ENCODE data around the gene SCUBE1.

The SCUBE1 gene

DNA sequence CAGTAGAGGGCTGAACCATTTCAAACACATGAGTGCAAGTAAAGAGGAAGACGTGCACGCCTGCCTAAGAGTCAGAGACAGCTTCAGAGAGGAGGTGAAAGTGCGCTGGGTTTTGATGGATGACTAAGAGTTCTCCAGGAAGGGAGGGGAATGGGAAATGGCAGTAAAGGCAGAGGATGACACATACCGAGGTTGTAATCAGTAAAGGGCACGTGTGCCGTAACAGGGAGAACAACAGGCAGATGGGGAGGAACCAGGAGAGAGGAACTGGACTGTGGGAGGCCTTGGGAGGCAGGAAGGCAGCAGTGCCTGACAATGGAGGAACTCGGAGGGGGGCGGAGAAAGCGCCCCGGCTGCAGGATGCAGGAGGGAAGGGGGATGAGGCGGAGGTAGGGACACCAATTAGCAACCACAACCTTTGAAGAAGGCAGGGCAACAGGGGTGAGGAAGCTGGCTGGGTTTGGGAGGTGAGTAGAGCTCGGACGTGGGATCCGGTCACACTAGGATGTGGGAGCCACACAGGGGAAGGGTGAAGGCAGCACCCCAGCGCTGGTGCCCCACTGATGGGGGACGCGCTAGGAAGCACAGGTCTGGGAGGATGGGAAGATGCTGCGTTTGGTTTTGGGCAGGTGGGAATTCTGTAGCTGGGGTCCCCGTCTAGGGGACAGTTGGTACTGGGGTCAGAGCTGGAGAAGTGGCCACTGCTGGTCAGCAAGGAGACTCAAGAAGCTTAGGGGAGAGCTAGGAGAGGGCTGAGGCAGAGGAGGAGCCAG is 67.4 kb downstream of the SCUBE1 start:
- no peak for DNase-seq

- DNase-seq, result no peak
Measured at GRCh38 chr22:43274595-43275240, 68.5 kb downstream of the SCUBE1 start.

DNA sequence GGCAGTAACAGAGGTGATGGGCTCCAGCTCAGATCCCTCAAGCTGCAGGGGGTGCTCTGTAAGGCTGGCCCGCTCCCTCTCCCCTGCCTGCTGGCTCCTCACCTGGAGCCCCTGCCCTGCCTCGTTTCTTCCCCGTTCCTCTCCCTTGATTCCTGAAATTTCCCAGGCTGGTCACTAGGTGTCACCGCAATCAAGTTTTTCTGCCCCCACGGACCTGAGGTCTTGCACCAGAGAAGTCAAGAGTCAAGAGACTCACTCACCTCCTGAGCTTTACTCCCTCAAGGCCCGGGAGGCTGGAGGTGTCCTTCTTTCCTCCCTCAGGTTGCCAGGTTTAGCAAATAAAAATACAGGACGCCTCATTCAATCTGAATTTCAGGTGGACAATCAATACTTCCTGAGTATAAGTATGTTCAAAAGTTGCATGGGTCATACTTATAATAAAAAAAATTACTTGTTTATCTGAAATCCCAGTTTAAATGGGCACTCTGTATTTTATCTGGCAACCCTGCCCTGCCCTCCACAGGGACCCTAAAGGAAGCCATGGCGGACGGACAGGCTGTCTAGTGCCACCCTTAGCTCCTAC is 69.2 kb downstream of the SCUBE1 start:
- no peak for DNase-seq

GRCh38 chr22:43272869-43273318 is 70.3 kb downstream of the SCUBE1 start:
- DNase-seq, result no peak

GRCh38 chr22:43272301-43272700 is 70.9 kb downstream of the SCUBE1 start:
- DNase-seq, result no peak

GRCh38 chr22:43270949-43271348 is 72.2 kb downstream of the SCUBE1 start:
- no peak for DNase-seq

DNA sequence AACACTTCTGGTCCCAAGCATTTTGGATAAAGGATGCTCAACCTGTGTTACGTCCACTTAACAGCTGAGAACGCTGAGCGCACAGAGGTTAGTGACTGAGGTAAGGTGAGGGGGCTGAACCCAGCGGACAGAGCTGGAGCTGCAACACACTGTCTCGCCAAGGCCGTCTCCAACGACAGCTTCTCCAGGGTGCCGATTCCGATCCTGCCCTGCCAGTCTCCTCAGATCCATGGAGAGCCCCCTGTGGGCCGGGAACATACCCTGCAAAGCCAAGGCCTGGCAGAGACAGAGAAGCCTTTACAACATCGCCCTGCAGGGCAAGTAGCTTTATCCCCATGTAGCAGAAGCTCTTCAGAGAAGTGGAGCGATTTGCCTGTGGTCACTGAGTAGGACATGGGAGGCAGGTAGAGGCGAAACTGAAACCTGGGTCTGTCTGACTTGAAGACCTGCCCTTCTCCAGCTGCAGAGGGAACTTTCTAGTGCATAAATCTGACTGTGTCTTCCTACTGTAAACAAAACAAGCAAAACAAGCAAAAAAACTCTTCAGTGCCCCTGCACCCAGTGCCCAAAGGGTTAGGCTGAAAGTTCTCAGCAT is 72.8 kb downstream of the SCUBE1 start:
- DNase-seq, result no peak

DNA sequence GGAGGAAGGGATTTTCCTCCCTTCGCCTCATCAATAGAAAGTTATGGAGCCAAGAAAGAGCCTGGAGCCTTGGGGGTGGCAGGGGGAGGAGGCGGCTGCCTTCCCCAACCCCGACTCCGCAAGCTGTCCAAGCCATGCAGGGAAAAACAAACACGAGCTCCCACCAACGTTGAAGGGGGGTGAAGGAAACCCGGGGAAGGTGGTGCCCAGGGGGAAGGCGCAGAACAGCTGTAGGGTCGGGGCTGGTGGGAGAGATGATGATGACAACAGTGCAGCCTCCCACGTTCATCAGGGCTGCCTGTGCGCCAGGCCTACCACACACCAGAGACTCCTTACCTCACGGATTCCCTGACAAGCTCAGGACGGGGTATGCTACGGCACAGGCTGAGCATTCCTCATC is 73.5 kb downstream of the SCUBE1 start:
- DNase-seq, result no peak

DNA sequence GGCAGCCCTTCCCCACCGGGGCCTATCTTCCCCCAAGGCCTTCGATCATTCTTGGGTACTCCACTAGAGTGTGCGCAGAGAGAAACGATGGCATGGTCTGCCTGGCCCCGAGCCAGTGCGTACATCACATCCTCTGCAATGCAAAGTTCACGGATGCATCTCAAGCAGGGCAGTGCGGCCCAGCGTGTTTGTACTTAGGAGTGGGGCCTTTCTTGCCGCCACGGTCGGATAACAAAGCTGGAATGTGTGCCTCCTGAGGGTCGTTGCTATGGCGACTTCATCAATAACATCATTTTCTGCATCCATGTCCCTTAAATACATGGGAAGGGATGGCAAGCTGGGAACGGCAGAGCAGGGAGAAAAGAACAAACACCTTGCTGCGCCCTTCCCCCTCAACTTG is 73.9 kb downstream of the SCUBE1 start:
- DNase-seq, result no peak

- no peak for DNase-seq
Measured at GRCh38 chr22:43267981-43268660, 75.1 kb downstream of the SCUBE1 start.

DNA sequence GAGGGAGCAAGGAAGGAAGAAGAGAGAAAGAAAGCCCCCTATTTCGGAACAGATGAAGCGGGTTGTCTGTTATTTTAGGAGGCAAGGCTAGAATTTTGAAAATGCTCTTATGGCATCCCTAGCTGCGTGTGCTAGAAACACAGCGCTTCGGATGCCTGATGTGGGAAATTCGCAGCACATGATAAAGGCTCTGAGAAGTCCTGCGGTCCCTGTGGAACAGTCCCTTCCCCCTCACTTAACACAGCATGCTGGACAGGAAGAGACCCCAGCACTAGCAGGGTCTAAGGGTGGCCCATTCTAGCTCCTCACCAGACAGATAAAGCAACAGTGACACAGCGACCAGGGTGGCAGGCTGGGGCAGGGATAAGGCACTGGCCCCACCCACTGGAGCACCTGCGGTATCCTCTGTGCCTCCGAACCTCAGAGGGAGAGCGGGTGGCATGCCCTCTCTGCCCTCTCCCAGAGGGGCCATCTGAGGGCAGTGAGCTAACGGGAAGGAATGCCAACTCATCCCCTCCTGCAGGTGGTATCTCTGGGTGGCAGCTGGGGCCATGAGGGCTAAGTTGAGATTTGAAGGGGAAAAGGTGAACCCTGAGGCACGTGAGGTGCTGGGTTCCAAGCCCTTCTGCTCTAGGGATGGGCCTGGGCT is 75.7 kb downstream of the SCUBE1 start:
- no peak for DNase-seq

DNA sequence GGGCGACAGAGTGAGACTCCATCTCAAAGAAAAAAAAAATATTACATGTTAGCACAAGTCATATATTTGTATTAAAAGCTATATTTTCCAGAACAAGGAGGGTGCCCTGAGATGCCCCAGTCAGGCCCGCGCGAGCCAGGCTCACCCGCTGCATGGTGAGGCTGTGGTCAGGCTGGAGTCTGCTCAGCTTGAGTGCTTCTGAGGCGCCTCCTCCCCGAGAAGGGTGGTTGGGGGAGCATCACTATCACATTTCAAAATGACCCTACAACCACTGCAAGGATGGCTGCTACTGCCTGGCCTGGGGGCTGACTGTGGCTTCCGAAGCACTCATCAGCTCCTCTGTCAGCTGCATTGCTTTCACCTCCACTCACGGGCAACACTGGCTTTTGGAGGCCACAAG is 77.1 kb downstream of the SCUBE1 start:
- DNase-seq, result no peak

DNA sequence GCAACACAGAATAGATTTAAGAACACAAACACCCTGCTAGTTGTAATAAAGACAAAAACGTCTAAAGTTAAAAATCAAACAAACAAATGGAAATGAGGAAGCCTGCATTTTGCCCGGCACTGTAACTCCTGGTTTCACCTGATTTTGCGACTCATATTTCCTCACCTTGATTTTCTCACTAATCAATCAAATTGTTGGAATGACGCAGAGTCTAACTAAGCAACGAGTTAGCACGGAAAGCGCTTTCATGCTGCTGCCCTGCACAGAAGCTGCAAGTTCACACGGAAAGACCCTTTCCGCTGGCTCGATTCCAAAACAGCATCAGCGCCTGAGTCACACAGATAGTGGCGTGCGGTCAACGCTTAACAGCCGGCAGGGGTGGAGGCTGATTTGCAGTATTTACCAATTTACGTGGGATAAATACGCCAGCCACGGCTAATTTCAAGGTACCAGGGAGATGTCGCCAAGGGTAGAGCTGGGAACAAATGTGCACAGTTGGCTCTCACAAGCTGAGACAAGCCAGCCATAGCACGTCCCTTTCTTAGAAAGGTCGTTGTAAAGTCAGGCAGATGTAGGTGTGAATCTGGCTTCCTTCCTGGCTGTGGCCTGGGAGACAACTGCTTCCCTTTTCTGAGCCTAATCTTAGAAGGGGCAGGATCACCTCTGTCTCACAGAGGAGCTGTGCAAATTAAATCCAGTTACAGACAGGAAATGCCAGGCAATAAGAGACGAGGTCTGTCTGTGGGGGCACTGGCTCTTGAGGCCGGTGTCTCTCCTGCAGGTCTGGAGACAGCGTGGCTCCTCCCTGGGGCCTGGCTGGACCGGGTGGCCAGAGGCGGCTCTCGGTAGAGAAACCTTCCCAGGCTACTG is 79.3 kb downstream of the SCUBE1 start:
- peak; percentile 43 for DNase-seq

DNA sequence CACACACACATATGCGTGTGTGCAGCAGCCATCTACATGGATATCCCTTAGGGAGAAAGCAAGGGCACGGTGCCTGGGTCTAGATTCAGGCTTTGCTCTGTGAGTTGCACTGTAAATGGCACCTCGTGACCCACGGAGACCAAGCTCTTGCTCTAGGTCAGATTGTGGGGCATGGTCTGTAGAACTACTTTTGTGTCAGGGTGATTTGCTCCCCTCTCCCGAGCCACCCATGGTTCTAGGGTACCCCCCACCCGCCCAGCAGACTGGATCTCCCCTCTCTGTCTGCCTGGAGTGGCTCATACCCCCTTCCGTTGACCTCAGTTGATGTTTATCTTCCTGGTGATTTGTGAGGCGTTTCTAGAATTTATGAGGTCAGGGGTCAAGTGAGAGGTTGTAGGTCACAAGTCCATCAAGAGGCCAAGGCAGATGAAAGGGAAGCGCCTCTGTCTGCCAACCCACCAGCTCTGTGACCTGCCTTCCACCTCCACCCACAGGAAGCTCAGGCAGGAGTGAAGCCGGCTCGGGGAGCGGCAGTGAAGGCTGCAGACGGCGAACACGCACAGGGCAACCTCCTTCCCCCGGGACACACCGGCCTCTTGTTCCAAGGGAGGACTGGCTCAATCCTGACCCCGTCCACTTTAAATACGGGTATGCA is 80.1 kb downstream of the SCUBE1 start:
- DNase-seq, result no peak

- no peak for DNase-seq
Measured at GRCh38 chr22:43260331-43261231, 82.6 kb downstream of the SCUBE1 start.

GRCh38 chr22:43257961-43258360 is 85.2 kb downstream of the SCUBE1 start:
- no peak for DNase-seq

GRCh38 chr22:43257549-43257948 is 85.6 kb downstream of the SCUBE1 start:
- DNase-seq, result no peak

- no peak for DNase-seq
Measured at GRCh38 chr22:43256976-43257545, 86.1 kb downstream of the SCUBE1 start.

DNA sequence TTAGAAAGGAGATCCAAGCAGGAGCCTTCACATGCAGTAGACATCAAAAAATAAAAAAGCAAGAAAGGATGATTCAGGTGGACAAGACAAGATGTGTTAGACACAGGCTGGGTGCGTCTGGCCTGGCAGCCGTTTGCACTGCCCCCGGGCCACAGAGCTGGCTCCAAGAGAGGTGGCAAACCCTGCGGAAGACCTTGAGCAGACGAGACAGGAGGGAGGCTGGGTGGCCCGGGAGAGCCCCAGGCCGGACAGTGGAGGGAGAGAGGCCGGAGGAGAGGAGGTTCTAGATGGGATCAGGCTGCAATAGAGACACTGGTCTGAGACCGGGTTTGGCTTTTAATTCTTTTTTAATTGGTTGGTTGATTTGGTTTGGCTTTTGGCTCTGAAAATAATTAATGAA is 86.6 kb downstream of the SCUBE1 start:
- DNase-seq, result no peak

DNA sequence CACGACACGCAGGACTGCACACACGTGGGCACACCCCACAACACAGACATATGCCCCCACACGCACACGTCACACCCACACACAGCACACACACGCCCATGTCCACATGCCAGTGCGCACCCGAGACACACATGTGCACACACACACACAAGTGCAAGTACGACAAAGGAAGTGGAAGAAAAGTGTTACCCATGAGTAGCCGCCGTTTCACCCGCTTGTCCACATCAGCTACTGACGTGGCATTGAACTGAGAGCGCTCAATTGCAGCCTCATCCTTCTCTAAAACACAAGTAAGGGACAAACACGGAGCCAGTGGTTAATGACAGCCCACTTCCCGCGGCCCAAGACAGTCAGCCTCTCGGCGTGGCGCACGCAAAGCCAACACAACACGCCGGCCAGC is 87.9 kb downstream of the SCUBE1 start:
- no peak for DNase-seq
